IPS-20b (cell line): ENCODE data around the gene RPL41.
A peak's percentile ranks its signal among the peaks of the same experiment; 100 is the strongest.
"Not testable (repeated sequence)": the region's sequence is repeated elsewhere in the genome, so short reads cannot be mapped to it uniquely, and the experiment has no call there.

Source experiments
- H3K27ac ChIP-seq: one replicate; pipeline ENCODE4 v1.5.1; 2013; ENCODE audit warnings: low read length
- H3K27me3 ChIP-seq: 2 replicates; pipeline ENCODE4 v1.6.1; 2013; ENCODE audit warnings: mild to moderate bottlenecking, low read length, inconsistent platforms; ENCODE audit not compliant: insufficient read depth
- H3K36me3 ChIP-seq: 2 replicates; pipeline ENCODE4 v1.6.1; 2013; ENCODE audit warnings: low read depth, mild to moderate bottlenecking, inconsistent platforms, low read length, moderate library complexity; ENCODE audit not compliant: insufficient read depth
- H3K4me1 ChIP-seq: 2 replicates; pipeline ENCODE4 v1.6.1; 2013; ENCODE audit warnings: mild to moderate bottlenecking, control low read depth, inconsistent platforms, low read length, moderate library complexity; ENCODE audit not compliant: insufficient read depth
- H3K4me3 ChIP-seq: 2 replicates; pipeline ENCODE4 v1.5.1; 2013; ENCODE audit warnings: mild to moderate bottlenecking, low read length, inconsistent platforms
- H3K9ac ChIP-seq: 2 replicates; pipeline ENCODE4 v1.6.1; 2013; ENCODE audit warnings: low read depth, mild to moderate bottlenecking, inconsistent platforms, low read length, moderate library complexity
- H3K9me3 ChIP-seq: 2 replicates; pipeline ENCODE4 v1.6.1; 2013; ENCODE audit warnings: mild to moderate bottlenecking, low read depth, low read length, inconsistent platforms; ENCODE audit not compliant: insufficient read depth

Gene RPL41

GRCh38 chr12:56104109-56104814 is 12.2 kb upstream of the RPL41 start, which contains the start of gene PA2G4:
TSS of gene PA2G4 (plus strand) at chr12:56104559. CDS start at chr12:56104738, 179 bp downstream.
- Histone ChIP-seq H3K9me3 (no peaks in the 10 kb centered on the region), H3K27ac (peak within 1 kb of the TSS; percentile 73), H3K36me3 (peaks cover 62% of the 10 kb centered on the region), H3K27me3 (no peaks in the 10 kb centered on the region), H3K4me1 (peaks cover 5% of the 10 kb centered on the region), H3K9ac (peak within 1 kb of the TSS; percentile 97), H3K4me3 (peak within 1 kb of the TSS; percentile 85)

- Histone ChIP-seq H3K9ac (peak overlapping the region; percentile 97), H3K4me3 (peak overlapping the region; percentile 85), H3K4me1 (peaks cover 5% of the 10 kb centered on the region), H3K27me3 (no peaks in the 10 kb centered on the region), H3K36me3 (peaks cover 62% of the 10 kb centered on the region), H3K9me3 (no peaks in the 10 kb centered on the region), H3K27ac (peak overlapping the region; percentile 73)
These were observed 11.4 kb upstream of the RPL41 start for GRCh38 chr12:56104815-56105608.

GRCh38 chr12:56105609-56105902 is 10.9 kb upstream of the RPL41 start:
- no peaks in the 10 kb centered on the region for H3K27me3 ChIP-seq
- peaks cover 5% of the 10 kb centered on the region for H3K4me1 ChIP-seq
- H3K9ac ChIP-seq = peak overlapping the region; percentile 97
- H3K9me3 ChIP-seq = no peaks in the 10 kb centered on the region
- peaks cover 65% of the 10 kb centered on the region for H3K36me3 ChIP-seq
- peak overlapping the region; percentile 85 for H3K4me3 ChIP-seq
- H3K27ac ChIP-seq = no peak overlapping the region

GRCh38 chr12:56107242-56107641 is 9.2 kb upstream of the RPL41 start:
- peaks cover 65% of the 10 kb centered on the region for H3K36me3 ChIP-seq
- peaks cover 5% of the 10 kb centered on the region for H3K4me1 ChIP-seq
- no peak overlapping the region for H3K4me3 ChIP-seq
- no peak overlapping the region for H3K9ac ChIP-seq
- no peak overlapping the region for H3K27ac ChIP-seq
- no peaks in the 10 kb centered on the region for H3K9me3 ChIP-seq
- no peaks in the 10 kb centered on the region for H3K27me3 ChIP-seq

GRCh38 chr12:56110571-56110970 is 5.9 kb upstream of the RPL41 start:
- no peak overlapping the region for H3K27ac ChIP-seq
- no peaks in the 10 kb centered on the region for H3K27me3 ChIP-seq
- peaks cover 5% of the 10 kb centered on the region for H3K4me1 ChIP-seq
- H3K36me3 ChIP-seq = peaks cover 83% of the 10 kb centered on the region
- H3K9me3 ChIP-seq = no peaks in the 10 kb centered on the region
- H3K9ac ChIP-seq = no peak overlapping the region
- H3K4me3 ChIP-seq = no peak overlapping the region

- Histone ChIP-seq H3K36me3 (peaks cover 63% of the 10 kb centered on the region), H3K4me1 (peaks cover 3% of the 10 kb centered on the region; the same call in 1 of the 2 replicates), H3K4me3 (no peak overlapping the region), H3K27ac (no peak overlapping the region), H3K9ac (no peak overlapping the region), H3K9me3 (no peaks in the 10 kb centered on the region), H3K27me3 (no peaks in the 10 kb centered on the region)
These were observed 2.3 kb upstream of the RPL41 start for GRCh38 chr12:56114084-56114483.

- Histone ChIP-seq H3K27ac (no peak overlapping the region), H3K9ac (peak overlapping the region; percentile 100; the same call in 1 of the 2 replicates), H3K36me3 (peaks cover 52% of the 10 kb centered on the region)
These were observed 1.1 kb upstream of the RPL41 start for GRCh38 chr12:56115329-56115728.

GRCh38 chr12:56117082-56117706 is 761 bp downstream of the RPL41 start:
- H3K4me3 ChIP-seq = peak overlapping the region; percentile 97
- H3K9me3 ChIP-seq, H3K27me3 ChIP-seq: not testable (repeated sequence)
- H3K27ac ChIP-seq = peak overlapping the region; percentile 88
- peaks cover 10% of the 10 kb centered on the region; the same call in 1 of the 2 replicates for H3K4me1 ChIP-seq
- H3K36me3 ChIP-seq = peaks cover 47% of the 10 kb centered on the region
- peak overlapping the region; percentile 100 for H3K9ac ChIP-seq

More at GRCh38 chr12:56115329-56115728, 1.1 kb upstream of the RPL41 start:
- Histone ChIP-seq H3K9me3 (no peaks in the 10 kb centered on the region), H3K4me3 (peak overlapping the region; percentile 97; the same call in 1 of the 2 replicates), H3K27me3 (no peaks in the 10 kb centered on the region), H3K4me1 (peaks cover 10% of the 10 kb centered on the region; the same call in 1 of the 2 replicates)

GRCh38 chr12:56117778-56118687 is 1.6 kb downstream of the RPL41 start, which contains the start of gene ZC3H10:
TSS of gene ZC3H10 (plus strand) at chr12:56118266. CDS start at chr12:56120563, 2,297 bp downstream.
- Histone ChIP-seq H3K27me3 (no peaks in the 10 kb centered on the region), H3K9me3 (no peaks in the 10 kb centered on the region), H3K36me3 (peaks cover 38% of the 10 kb centered on the region), H3K27ac (peak within 1 kb of the TSS; percentile 88), H3K4me1 (peaks cover 10% of the 10 kb centered on the region; the same call in 1 of the 2 replicates), H3K9ac (peak within 1 kb of the TSS; percentile 100), H3K4me3 (peak within 1 kb of the TSS; percentile 97)

- H3K4me3 ChIP-seq = peak overlapping the region; percentile 97
- H3K9me3 ChIP-seq = no peaks in the 10 kb centered on the region
- peaks cover 10% of the 10 kb centered on the region; the same call in 1 of the 2 replicates for H3K4me1 ChIP-seq
- H3K36me3 ChIP-seq = peaks cover 30% of the 10 kb centered on the region
- H3K9ac ChIP-seq = peak overlapping the region; percentile 86; the same call in 1 of the 2 replicates
- no peak overlapping the region for H3K27ac ChIP-seq
- no peaks in the 10 kb centered on the region for H3K27me3 ChIP-seq
These were observed 2.4 kb downstream of the RPL41 start for GRCh38 chr12:56118688-56119357.
